Measurements from ENCODE around the gene PRKACA.
"Not testable (repeated sequence)": the region's sequence is repeated elsewhere in the genome, so short reads cannot be mapped to it uniquely, and the experiment has no call there.

PRKACA gene

DNA sequence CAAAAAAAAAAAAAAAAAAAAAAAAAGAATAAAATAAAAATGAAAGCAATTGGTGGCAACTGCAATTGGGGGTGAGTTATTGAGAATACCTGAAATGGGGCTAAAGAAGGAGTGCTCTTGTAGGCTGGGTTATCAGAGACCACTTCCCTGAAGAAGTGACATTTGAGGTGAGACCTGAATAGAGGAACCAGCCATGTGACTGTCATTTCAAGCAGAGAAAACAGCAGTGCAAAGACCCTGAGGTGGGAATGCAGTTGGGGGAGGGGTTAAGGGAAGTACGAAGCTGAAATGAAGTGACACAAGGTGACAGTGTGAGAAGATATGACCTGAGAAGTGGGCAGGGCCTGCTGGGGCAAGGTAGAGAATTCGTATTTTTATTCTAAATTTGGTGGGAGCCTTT is 51.4 kb downstream of the PRKACA start:
- DNase-seq: no peak

DNA sequence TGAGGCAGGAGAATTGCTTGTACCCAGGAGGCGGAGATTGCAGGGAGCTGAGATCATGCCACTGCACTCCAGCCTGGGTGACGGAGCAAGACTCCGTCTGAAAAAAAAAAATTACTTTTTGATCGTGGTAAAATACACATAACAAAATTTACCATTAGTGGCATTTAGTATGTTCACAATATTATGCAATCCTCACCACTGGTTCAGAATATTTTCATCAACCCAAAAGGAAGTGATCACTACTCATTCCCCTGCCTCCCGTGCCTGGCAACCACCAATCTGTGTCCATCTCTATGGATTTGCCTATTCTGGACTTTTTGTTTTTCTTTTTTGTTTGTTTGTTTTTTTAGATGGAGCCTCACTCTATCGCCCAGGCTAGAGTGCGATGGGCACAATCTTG is 54.5 kb downstream of the PRKACA start:
- no peak for DNase-seq

DNA sequence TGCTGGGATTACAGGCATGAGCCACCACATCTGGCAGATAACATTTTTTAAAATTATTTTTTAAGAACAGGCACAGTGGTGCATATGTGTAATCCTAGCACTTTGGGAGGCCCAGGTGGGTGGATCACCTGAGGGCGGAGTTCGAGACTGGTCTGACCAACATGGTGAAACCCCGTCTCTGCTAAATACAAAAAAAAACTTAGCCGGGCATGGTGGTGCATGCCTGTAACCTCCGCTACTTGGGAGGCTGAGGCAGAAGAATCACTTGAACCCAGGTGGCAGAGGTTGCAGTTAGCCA is 55.1 kb downstream of the PRKACA start:
- DNase-seq: no peak

DNA sequence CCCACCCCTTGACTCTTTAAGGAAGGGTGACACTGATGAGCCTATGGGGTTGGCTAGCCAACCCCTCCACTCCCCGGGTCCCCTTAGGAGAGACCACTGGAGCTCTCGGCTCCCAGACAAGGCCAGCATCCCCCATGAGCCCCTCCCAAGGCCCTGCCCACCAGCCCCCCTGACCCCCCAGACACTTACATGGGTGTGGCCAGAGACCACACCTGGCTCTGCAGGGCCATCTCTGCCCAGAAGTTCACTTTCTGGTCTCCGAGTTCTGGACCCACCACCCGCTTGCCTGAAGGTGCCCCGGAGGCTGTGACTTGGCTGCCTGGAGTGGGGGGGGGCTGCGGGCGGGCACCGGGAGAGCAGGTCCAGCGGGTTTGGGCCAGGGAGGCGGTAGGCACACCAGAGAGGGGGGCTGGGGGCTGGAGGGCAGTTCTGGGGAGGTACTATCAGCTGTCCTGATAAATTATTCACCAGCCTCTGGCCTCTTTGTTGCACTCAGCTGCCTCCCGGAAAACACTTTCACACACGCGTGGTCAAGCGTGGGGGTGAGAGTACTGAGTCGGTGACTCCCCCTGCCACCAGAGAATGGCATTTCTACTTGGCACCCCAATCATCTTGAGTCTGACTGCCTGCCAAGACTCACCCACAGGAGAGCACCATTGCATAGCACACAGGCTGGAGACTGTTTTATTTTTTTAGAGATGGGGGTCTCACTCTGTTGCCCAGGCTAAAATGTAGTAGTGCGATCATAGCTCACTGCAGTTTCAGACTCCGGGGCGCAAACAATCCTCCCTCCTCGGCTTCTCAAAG is 55.6 kb downstream of the PRKACA start, which contains the start of gene PALM3:
Gene PALM3, minus strand, starts transcription at position 326 of the 807 bp plus-strand sequence. Its CDS starts 96 bp downstream, at position 230.
- no peak for DNase-seq

DNA sequence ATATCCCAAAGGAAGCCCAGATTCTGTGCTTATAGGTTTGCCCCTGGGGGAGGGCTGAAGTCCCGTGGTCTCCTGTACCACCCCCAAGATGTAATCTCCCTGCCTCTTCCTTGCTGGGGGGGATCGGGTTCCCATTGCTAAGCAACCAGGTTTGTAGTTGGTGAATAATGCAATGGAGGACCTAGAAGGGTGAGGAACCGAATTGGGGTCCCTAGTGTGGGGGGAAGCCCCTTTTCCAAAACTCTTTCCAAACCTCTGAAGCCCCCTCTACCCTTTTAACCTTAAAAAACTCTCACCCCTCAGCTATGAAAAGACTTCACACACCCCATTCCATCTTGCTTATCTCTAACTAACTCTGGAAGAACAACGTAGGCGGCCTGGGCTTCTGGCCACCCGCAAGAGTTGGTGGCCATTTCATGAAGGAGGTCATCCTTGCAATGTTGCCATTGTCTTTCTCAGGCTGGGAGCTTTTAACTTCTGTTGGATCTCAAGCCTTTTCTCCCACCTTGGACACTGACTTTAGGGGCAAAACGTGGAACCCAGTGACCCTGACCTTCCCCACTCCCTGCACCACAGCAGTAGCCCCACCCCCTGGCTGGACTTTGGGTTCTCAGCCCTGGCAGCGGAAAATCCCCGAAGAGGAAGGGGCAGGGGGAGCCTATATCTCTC is 56.3 kb downstream of the PRKACA start:
- no peak for DNase-seq

DNA sequence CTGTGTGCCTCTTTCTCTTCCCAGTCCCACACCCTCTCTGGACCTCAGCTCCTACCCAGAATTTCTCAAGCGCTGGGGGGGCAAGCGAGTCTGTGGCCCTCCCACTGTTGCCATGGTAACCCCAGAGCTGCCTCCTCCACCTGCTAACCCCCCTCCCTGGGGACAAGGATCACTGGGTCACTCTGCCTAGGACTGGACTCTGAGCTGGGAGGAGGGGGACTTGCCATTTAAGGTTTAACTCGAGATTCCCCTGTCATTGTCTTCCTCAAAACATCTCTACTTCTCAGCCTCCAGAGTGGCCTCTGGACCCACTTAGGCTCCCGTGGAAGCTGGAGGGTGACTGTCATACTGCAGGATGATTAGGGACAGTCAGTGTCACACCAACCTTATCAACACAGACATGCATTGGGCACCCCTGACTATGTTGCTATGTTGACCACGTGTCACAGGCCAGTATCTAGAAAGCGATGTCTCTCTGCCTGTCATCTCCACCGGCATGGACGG is 57.9 kb downstream of the PRKACA start:
- no peak for DNase-seq

DNA sequence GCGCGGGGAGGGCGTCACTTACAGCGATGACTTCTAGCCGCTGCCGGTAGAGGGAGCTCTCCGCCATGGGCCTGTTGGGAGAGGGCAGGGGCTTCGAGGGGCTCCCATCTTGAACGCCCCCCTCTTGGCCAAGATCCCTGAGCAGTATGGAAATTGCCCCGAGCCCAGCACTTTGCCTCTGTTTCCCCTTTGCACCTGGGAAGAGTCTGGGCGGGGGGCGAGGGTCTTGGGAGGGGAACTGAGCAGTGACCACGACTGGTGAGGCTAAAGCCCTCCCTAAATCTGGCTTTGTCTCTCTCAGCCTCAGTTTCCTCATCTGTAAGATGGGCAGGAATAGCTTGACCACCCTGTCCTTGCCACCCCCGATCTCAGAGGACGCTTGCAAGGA is 58.5 kb downstream of the PRKACA start:
- DNase-seq: peak; percentile 26

DNA sequence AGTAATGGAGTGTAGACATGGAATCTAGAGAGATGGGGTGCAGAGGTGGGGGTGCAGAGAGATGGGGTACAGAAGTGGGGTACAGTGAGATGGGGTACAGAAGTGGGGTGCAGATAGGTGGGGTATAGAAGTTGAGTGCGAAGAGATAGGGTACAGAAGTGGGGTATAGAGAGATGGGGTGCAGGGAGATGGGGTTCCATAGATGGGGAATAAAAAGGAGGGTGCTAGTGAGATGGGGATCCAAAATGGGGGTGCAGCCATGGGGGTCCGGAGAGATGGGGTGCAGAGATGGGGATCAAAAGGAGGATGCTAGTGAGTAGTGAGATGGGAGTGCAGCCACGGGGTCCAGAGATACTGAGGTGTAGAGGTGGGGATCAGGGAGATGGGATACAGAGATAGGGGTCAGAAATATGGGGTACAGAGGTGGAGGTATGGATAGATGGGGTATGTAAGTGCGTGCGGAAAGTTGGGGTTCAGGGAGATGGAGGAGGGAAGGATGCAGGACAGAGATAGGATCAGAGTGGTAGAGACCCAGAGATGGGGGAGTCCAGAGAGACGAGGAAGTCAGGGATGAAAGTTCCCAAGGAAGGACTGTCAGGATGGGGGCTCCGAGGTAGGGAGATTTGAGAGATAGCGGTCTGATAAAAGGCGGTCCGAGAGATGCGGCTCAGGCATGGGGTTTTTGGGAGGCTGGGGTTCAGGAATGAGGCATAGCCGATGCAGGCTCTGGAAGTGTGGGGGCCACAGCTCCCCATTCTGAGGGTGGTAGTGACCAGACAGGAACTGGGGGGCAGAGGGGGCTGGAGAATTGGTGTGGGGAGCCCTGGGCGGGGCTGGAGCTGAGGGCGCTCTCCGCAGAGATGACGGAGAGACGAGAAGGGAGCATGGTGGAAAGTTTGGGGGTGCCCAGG is 59.1 kb downstream of the PRKACA start:
- no peak for DNase-seq

DNA sequence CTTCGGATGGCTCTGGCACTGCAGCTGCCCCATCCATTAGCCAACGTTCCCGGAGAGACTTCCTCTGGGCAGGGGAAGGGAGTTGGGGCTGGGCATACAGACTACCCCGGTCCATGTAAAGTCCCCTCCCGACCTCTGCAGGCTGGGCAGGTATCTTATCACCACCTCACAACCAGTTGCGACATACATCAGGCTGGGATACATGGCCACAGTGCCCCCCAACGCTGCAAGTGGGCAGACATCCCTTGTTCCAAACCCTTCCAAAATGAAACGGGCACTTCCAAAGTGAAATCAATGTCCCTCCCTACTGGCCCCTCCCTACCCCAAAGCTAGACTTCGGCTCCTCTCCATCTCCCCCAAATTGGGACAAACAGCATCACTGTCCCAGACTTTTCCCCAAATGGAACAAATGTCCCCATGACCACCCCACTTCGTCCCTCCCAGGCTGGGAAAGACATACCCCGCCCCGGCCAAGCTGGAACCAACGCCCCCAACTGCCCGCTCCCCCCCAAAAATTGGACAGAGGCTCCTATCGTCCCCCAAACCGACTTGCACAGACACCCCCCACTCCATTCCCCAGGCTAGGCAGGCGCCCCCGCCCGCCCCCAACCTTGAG is 60.7 kb downstream of the PRKACA start:
- no peak for DNase-seq

DNA sequence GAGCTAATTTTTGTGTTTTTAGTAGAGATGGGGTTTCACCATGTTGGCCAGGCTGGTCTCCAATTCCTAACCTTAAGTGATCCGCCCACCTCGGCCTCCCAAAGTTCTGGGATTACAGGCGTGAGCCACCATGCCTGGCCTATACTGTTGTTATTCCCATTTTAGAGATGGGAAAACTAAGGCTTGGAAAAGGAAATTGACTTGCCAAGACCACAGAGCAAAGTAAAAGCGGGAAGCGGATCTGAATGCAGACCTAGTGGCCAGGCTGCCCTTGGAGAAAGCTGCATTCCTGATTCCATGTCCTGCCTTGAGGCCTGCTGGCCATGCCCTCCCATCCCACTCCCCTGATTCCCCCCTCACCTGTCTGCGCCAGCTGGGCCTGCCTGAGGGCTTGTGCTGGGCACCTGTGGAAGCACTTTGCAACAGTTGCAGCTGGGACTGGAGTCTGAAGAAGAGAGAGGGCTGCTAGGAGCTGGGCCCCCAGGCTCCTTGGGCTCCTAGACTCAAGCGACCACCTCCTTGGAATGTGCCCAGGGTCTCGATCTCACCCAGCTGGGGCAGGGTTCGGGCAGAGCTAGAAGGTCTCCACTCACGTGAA is 61.4 kb downstream of the PRKACA start:
- DNase-seq: no peak

DNA sequence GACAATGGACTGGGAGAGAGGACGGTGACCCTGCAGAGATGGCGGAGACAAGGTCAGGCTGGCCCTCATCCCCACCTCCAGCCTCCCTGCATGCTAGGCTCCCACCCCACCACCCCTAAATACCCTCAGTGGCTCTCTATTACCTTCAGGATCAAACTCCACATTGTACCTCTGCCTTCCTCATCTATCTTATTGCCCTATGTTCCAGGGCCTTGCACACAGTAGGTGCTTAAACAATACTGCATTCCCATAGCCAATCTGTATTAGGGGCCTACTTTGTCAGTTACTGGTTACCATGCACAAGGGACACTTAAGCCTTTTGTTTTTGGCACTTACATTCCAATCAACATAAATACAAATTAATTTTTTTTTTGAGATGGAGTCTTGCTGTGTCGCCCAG is 62.2 kb downstream of the PRKACA start:
- DNase-seq: no peak

DNA sequence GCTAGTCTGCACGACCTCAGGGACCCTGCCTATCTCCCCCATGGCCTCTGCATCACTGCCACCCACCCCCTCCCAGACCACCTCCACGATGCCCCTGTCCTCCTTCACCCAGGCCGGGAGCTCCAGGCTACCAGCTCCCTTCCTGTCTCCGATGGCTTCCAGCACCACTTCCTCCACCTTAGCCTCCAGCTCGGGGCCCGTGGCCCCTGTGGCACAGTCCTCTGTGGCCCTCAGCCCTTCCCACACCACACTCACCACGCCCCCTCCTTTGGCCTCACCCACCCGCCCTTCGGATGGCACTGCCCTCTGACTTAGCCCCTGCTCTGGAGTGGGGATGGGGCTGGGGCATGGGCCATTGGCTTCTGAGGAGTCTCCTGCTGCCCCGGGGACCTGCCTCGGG is 62.8 kb downstream of the PRKACA start:
- no peak for DNase-seq

DNA sequence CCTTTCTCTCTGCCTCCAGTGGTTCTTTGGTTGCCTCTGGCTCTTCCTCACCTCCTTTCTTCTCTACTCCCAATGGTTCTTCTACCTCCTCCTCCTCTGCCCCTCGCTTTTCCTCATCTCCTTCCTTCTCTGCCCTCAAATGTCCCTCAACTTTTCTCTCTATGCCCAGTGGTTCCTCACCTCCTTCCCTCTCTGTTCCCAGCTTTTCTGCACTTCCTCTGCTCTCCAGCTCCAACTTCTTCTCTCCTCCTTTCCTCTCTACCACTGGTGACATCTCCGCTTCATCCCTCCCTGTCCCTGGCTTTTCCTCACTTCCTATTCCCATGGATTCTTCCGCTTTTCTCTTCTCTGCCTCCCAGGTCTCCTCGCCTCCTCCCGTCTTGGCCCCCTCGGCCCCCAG is 63.5 kb downstream of the PRKACA start:
- DNase-seq: no peak

DNA sequence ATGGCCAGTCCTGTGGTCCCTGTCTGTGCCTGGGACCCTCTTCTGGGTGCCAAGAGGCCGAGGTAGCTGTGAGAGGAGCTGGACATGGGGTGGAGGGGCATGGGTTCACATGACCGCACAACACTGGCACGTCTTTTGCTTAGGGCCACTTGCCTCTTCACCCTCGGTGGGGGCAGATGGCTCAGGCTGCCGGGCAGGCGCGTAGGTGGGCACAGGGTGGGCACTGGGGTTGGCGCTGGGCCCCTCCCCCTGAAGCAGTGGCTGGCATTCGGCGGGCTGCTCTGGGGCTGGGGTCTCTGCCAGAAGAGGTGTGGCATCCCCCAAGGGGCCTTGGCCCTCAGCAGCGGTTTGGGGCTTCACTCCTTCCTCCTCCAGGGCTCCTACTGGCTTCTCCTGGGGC is 64.1 kb downstream of the PRKACA start:
- DNase-seq: no peak

DNA sequence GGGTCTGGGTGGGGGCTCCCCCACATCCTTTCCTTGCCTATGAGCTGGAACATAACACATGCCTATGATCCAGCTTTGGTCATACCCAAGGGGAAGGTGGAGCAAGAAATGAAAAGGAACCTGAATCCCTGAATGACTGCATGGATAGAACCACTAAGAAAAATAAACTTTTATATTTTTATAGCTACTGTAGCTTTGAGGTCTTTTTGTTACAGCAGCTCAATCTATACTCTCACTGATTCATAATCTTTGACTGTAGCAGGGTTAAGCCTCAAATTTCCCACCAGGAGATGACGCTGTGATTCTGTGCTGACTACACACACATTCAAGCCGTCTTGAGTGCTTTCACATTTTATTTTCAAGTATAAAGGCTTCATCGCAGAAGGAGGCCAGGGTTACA is 64.5 kb downstream of the PRKACA start:
- DNase-seq: no peak

DNA sequence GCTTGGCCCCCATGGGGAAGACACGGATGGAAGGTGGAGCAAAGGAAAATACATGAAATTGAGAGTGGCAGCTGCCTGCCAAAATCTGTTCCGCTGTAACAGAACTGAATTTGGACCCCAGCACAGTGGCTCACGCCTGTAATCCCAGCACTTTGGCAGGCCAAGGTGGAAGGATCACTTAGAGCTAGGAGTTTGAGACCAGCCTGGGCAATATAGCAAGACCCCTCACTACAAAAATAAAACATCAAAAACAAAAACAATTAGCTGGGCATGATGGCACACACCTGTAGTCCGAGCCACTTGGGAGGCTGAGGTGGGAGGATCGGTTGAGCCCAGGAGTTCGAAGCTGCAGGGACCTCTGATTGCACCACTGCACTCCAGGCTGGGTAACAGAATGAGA is 65.1 kb downstream of the PRKACA start:
- DNase-seq: no peak

DNA sequence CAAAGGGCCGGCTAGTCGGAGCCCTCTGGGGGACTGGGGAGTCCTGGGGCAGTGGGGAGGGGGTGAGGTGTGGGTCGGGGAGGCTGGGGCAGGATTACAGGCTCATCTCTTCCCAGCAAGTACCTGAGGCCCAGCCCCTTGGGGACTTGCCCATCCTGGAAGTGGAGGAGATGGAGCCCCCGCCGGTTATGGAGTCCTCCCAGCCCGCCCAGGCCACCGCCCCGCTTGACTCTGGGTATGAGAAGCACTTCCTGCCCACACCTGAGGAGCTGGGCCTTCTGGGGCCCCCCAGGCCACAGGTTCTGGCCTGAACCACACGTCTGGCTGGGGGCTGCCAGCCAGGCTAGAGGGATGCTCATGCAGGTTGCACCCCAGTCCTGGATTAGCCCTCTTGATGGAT is 65.6 kb downstream of the PRKACA start:
- DNase-seq: no peak

DNA sequence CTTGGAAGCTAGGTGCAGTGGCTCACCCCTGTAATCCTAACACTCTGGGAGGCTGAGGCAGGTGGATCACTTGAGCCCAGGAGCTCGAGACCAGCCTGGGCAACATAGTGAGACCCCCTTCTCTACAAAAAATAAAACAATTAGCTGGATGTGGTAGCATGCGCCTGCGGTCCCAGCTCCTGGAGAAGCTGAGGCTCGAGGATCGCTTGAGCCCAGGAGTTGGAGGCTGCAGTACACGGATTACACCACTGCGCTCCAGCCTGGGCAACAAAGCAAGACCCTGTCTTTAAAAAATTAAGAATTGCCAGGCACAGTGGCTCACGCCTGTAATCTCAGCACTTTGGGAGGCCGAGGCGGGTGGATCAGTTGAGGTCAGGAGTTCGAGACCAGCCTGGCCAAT is 66.6 kb downstream of the PRKACA start:
- not testable (repeated sequence) for DNase-seq

DNA sequence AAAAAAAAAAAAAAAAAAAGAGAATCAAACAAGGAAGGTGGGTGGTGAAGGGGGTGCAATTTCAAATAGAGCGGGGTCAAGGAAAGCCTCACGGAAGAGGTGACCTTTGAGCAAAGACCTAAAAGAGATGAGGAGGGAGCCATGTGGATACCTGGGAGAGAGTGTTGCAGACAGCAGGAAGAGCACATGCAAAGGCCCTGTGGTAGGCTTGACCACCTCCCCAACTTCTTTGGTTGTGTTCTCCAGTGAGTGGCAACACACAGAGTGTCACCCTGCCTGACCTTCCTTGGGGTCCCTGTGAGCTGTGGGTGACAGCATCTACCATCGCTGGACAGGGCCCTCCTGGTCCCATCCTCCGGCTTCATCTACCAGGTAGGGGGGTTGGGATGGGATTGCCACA is 67.0 kb downstream of the PRKACA start:
- DNase-seq: no peak

DNA sequence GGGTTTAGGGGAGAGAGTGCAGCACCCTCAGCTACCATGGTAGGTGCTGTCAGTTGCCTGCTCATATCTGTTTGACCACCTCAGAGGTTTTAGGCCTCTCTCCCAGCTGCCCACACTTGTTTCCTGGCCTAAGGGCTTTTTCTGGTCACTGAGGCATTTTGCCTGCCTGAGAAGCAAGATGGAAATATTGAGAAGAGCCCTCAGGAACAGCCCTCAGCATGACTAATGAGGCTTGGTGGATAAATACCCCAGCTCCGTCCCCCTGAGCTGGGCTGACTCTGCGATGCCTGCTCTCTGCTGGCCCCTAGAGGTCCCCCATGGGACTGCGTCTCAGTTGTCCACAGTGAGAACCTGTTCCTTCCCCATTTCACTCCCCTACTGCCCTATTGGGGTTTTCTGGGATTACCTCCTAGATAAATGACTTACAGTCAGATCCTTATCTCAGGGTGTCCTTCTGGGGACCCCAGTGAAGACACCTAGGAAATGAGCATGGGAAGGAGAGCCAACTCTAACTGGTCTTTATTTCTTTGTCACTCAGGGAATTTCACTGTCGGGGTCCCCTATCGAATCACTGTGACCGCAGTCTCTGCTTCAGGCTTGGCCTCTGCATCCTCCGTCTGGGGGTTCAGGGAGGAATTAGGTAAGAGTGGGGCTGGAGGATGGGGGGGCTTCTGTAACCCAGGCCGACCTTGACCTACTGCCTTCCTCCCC is 69.0 kb downstream of the PRKACA start:
- peak; percentile 61 for DNase-seq

DNA sequence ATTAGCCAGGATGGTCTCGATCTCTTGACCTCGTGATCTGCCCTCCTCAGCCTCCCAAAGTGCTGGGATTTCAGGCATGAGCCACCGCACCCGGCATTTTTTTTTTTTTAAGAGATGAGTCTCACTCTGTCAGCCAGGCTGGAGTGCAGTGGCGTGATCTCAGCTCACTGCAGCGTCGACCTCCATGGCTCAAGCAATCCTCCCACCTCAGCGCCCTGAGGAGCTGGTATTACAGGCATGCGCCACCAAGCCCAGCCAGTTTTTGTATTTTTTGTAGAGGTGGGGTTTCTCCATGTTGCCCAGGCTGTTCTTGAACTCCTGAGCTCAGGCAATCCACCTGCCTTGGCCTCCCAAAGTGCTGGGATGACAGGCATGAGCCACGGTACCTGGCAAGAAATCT is 69.7 kb downstream of the PRKACA start:
- DNase-seq: not testable (repeated sequence)

Data from central memory CD4-positive, alpha-beta T cell (primary cell).